ENCODE data around the gene FYN. TPM values are rescaled to one million over a fixed set of nuclear protein-coding genes. Genes with fewer than 3 reads are reported as not detected.

The FYN gene
- total RNA-seq, 1 donor from 2014 or later, result 124 TPM

GRCh38 chr6:111803804-111804203 is 69.4 kb downstream of the FYN start:
- H3K9ac ChIP-seq (ENCODE audit: low read depth in 1 of 3, low read length in 3 of 3), result no peak overlapping the region
- no peak overlapping the region for H3K4me3 ChIP-seq (ENCODE audit: low read length in 3 of 3)
- H3K36me3 ChIP-seq (ENCODE audit: control insufficient read depth in 3 of 3, insufficient read depth in 3 of 3, low read length in 3 of 3), result no peaks in the 10 kb centered on the region
- no peaks in the 10 kb centered on the region for H3K9me3 ChIP-seq (ENCODE audit: control insufficient read depth in 3 of 3, low read length in 3 of 3)
- H3K27me3 ChIP-seq (ENCODE audit: control insufficient read depth in 3 of 3, insufficient read depth in 3 of 3, low read length in 3 of 3), result peaks cover 0 to 5% (median 3%) of the 10 kb centered on the region in 3 donors
- peaks cover 0 to 3% (median 0%) of the 10 kb centered on the region in 3 donors for H3K4me1 ChIP-seq (ENCODE audit: control insufficient read depth in 3 of 3, insufficient read depth in 3 of 3, low read length in 3 of 3)
- peak overlapping the region; percentile 31 for H3K27ac ChIP-seq (ENCODE audit: low read depth, low read length)

- Histone ChIP-seq H3K9me3 (ENCODE audit: control insufficient read depth in 3 of 3, low read length in 3 of 3) (no peaks in the 10 kb centered on the region), H3K4me1 (ENCODE audit: control insufficient read depth in 3 of 3, insufficient read depth in 3 of 3, low read length in 3 of 3) (peaks cover 0 to 3% (median 0%) of the 10 kb centered on the region in 3 donors), H3K4me3 (ENCODE audit: low read length in 3 of 3) (no peak overlapping the region), H3K36me3 (ENCODE audit: control insufficient read depth in 3 of 3, insufficient read depth in 3 of 3, low read length in 3 of 3) (no peaks in the 10 kb centered on the region), H3K27ac (ENCODE audit: low read depth, low read length) (peak overlapping the region; percentile 31), H3K9ac (ENCODE audit: low read depth in 1 of 3, low read length in 3 of 3) (no peak overlapping the region), H3K27me3 (ENCODE audit: control insufficient read depth in 3 of 3, insufficient read depth in 3 of 3, low read length in 3 of 3) (peaks cover 0 to 5% (median 3%) of the 10 kb centered on the region in 3 donors)
These were observed 69.9 kb downstream of the FYN start for GRCh38 chr6:111803371-111803770.

GRCh38 chr6:111802720-111803330 is 70.4 kb downstream of the FYN start:
- H3K27ac ChIP-seq (ENCODE audit: low read depth, low read length), result no peak overlapping the region
- H3K27me3 ChIP-seq (ENCODE audit: control insufficient read depth in 3 of 3, insufficient read depth in 3 of 3, low read length in 3 of 3), result peaks cover 0 to 5% (median 3%) of the 10 kb centered on the region in 3 donors
- no peaks in the 10 kb centered on the region for H3K9me3 ChIP-seq (ENCODE audit: control insufficient read depth in 3 of 3, low read length in 3 of 3)
- H3K4me1 ChIP-seq (ENCODE audit: control insufficient read depth in 3 of 3, insufficient read depth in 3 of 3, low read length in 3 of 3), result peaks cover 0 to 3% (median 0%) of the 10 kb centered on the region in 3 donors
- no peaks in the 10 kb centered on the region for H3K36me3 ChIP-seq (ENCODE audit: control insufficient read depth in 3 of 3, insufficient read depth in 3 of 3, low read length in 3 of 3)
- H3K9ac ChIP-seq (ENCODE audit: low read depth in 1 of 3, low read length in 3 of 3), result no peak overlapping the region
- no peak overlapping the region for H3K4me3 ChIP-seq (ENCODE audit: low read length in 3 of 3)

GRCh38 chr6:111802015-111802414 is 71.2 kb downstream of the FYN start:
- Histone ChIP-seq H3K9me3 (ENCODE audit: control insufficient read depth in 3 of 3, low read length in 3 of 3) (no peaks in the 10 kb centered on the region), H3K36me3 (ENCODE audit: control insufficient read depth in 3 of 3, insufficient read depth in 3 of 3, low read length in 3 of 3) (no peaks in the 10 kb centered on the region), H3K4me1 (ENCODE audit: control insufficient read depth in 3 of 3, insufficient read depth in 3 of 3, low read length in 3 of 3) (peaks cover 0 to 3% (median 0%) of the 10 kb centered on the region in 3 donors), H3K27ac (ENCODE audit: low read depth, low read length) (no peak overlapping the region), H3K9ac (ENCODE audit: low read depth in 1 of 3, low read length in 3 of 3) (no peak overlapping the region), H3K27me3 (ENCODE audit: control insufficient read depth in 3 of 3, insufficient read depth in 3 of 3, low read length in 3 of 3) (peaks cover 0 to 5% (median 3%) of the 10 kb centered on the region in 3 donors), H3K4me3 (ENCODE audit: low read length in 3 of 3) (no peak overlapping the region)

GRCh38 chr6:111800821-111801220 is 72.4 kb downstream of the FYN start:
- no peak overlapping the region for H3K27ac ChIP-seq (ENCODE audit: low read depth, low read length)
- no peak overlapping the region for H3K9ac ChIP-seq (ENCODE audit: low read depth in 1 of 3, low read length in 3 of 3)
- peaks cover 0 to 5% (median 3%) of the 10 kb centered on the region in 3 donors for H3K27me3 ChIP-seq (ENCODE audit: control insufficient read depth in 3 of 3, insufficient read depth in 3 of 3, low read length in 3 of 3)
- no peak overlapping the region for H3K4me3 ChIP-seq (ENCODE audit: low read length in 3 of 3)
- H3K4me1 ChIP-seq (ENCODE audit: control insufficient read depth in 3 of 3, insufficient read depth in 3 of 3, low read length in 3 of 3), result peaks cover 0 to 3% (median 0%) of the 10 kb centered on the region in 3 donors
- no peaks in the 10 kb centered on the region for H3K36me3 ChIP-seq (ENCODE audit: control insufficient read depth in 3 of 3, insufficient read depth in 3 of 3, low read length in 3 of 3)
- no peaks in the 10 kb centered on the region for H3K9me3 ChIP-seq (ENCODE audit: control insufficient read depth in 3 of 3, low read length in 3 of 3)

GRCh38 chr6:111800259-111800765 is 72.9 kb downstream of the FYN start:
- no peak overlapping the region for H3K9ac ChIP-seq (ENCODE audit: low read depth in 1 of 3, low read length in 3 of 3)
- H3K36me3 ChIP-seq (ENCODE audit: control insufficient read depth in 3 of 3, insufficient read depth in 3 of 3, low read length in 3 of 3), result no peaks in the 10 kb centered on the region
- H3K27ac ChIP-seq (ENCODE audit: low read depth, low read length), result no peak overlapping the region
- H3K9me3 ChIP-seq (ENCODE audit: control insufficient read depth in 3 of 3, low read length in 3 of 3), result no peaks in the 10 kb centered on the region
- H3K27me3 ChIP-seq (ENCODE audit: control insufficient read depth in 3 of 3, insufficient read depth in 3 of 3, low read length in 3 of 3), result peaks cover 0 to 5% (median 3%) of the 10 kb centered on the region in 3 donors
- no peak overlapping the region for H3K4me3 ChIP-seq (ENCODE audit: low read length in 3 of 3)
- H3K4me1 ChIP-seq (ENCODE audit: control insufficient read depth in 3 of 3, insufficient read depth in 3 of 3, low read length in 3 of 3), result peaks cover 0 to 3% (median 0%) of the 10 kb centered on the region in 3 donors

GRCh38 chr6:111799576-111800258 is 73.5 kb downstream of the FYN start:
- no peaks in the 10 kb centered on the region for H3K36me3 ChIP-seq (ENCODE audit: control insufficient read depth in 3 of 3, insufficient read depth in 3 of 3, low read length in 3 of 3)
- no peak overlapping the region for H3K4me3 ChIP-seq (ENCODE audit: low read length in 3 of 3)
- H3K27ac ChIP-seq (ENCODE audit: low read depth, low read length), result no peak overlapping the region
- H3K4me1 ChIP-seq (ENCODE audit: control insufficient read depth in 3 of 3, insufficient read depth in 3 of 3, low read length in 3 of 3), result peaks cover 0 to 3% (median 0%) of the 10 kb centered on the region in 3 donors
- H3K9me3 ChIP-seq (ENCODE audit: control insufficient read depth in 3 of 3, low read length in 3 of 3), result no peaks in the 10 kb centered on the region
- H3K9ac ChIP-seq (ENCODE audit: low read depth in 1 of 3, low read length in 3 of 3), result no peak overlapping the region
- peaks cover 0 to 5% (median 3%) of the 10 kb centered on the region in 3 donors for H3K27me3 ChIP-seq (ENCODE audit: control insufficient read depth in 3 of 3, insufficient read depth in 3 of 3, low read length in 3 of 3)

GRCh38 chr6:111798281-111798725 is 74.9 kb downstream of the FYN start:
- H3K36me3 ChIP-seq (ENCODE audit: control insufficient read depth in 3 of 3, insufficient read depth in 3 of 3, low read length in 3 of 3), result no peaks in the 10 kb centered on the region
- H3K4me1 ChIP-seq (ENCODE audit: control insufficient read depth in 3 of 3, insufficient read depth in 3 of 3, low read length in 3 of 3), result peaks cover 0 to 3% (median 0%) of the 10 kb centered on the region in 3 donors
- no peak overlapping the region for H3K27ac ChIP-seq (ENCODE audit: low read depth, low read length)
- peaks cover 0 to 5% (median 3%) of the 10 kb centered on the region in 3 donors for H3K27me3 ChIP-seq (ENCODE audit: control insufficient read depth in 3 of 3, insufficient read depth in 3 of 3, low read length in 3 of 3)
- H3K9me3 ChIP-seq (ENCODE audit: control insufficient read depth in 3 of 3, low read length in 3 of 3), result no peaks in the 10 kb centered on the region
- H3K4me3 ChIP-seq (ENCODE audit: low read length in 3 of 3), result no peak overlapping the region
- H3K9ac ChIP-seq (ENCODE audit: low read depth in 1 of 3, low read length in 3 of 3), result no peak overlapping the region

- Histone ChIP-seq H3K4me3 (ENCODE audit: low read length in 3 of 3) (no peak overlapping the region), H3K9me3 (ENCODE audit: control insufficient read depth in 3 of 3, low read length in 3 of 3) (no peaks in the 10 kb centered on the region), H3K27me3 (ENCODE audit: control insufficient read depth in 3 of 3, insufficient read depth in 3 of 3, low read length in 3 of 3) (peaks cover 0 to 5% (median 3%) of the 10 kb centered on the region in 3 donors), H3K27ac (ENCODE audit: low read depth, low read length) (no peak overlapping the region), H3K4me1 (ENCODE audit: control insufficient read depth in 3 of 3, insufficient read depth in 3 of 3, low read length in 3 of 3) (peaks cover 1 to 5% (median 3%) of the 10 kb centered on the region in 3 donors), H3K36me3 (ENCODE audit: control insufficient read depth in 3 of 3, insufficient read depth in 3 of 3, low read length in 3 of 3) (no peaks in the 10 kb centered on the region), H3K9ac (ENCODE audit: low read depth in 1 of 3, low read length in 3 of 3) (no peak overlapping the region)
These were observed 76.8 kb downstream of the FYN start for GRCh38 chr6:111796310-111796918.
